ENCODE results near the gene AQP2.
A peak's percentile ranks its signal among the peaks of the same experiment; 100 is the strongest.

AQP2 gene, protein sequence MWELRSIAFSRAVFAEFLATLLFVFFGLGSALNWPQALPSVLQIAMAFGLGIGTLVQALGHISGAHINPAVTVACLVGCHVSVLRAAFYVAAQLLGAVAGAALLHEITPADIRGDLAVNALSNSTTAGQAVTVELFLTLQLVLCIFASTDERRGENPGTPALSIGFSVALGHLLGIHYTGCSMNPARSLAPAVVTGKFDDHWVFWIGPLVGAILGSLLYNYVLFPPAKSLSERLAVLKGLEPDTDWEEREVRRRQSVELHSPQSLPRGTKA

DNA sequence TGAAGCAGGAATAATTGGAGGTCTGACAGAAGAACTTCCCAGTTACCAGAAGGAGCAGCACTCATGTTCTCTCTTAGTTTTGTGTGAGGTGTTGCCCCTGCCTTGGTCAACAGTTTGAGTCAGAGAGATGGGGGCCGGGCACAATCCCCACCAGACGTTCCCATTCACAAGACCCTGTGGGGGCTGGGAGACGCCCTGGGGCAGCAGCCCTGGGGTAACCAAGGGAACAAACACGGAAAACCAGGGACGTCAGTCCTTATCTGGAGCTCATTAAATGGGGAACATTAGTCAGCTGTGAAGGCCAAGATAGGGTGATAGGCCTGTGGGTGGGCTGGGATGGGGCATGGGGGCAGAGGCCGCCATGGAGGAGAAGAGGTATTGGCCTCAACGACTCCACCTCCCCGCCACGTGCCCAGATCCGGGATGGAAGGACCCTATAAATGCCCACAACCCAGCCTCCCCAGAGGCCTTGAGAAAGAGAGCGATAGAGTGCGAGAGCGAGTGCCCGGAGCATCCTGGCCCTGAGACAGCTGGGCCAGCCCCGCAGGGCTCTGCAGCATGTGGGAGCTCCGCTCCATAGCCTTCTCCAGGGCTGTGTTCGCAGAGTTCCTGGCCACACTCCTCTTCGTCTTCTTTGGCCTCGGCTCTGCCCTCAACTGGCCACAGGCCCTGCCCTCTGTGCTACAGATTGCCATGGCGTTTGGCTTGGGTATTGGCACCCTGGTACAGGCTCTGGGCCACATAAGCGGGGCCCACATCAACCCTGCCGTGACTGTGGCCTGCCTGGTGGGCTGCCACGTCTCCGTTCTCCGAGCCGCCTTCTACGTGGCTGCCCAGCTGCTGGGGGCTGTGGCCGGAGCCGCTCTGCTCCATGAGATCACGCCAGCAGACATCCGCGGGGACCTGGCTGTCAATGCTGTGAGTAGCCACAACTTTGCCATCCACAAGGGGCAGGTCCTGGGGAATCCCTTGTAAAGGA, at the start of gene AQP2:
Gene AQP2, plus strand, starts transcription at position 465 of the 979 bp plus-strand sequence. Its CDS starts 94 bp downstream, at position 559.
- no peak for DNase-seq

DNA sequence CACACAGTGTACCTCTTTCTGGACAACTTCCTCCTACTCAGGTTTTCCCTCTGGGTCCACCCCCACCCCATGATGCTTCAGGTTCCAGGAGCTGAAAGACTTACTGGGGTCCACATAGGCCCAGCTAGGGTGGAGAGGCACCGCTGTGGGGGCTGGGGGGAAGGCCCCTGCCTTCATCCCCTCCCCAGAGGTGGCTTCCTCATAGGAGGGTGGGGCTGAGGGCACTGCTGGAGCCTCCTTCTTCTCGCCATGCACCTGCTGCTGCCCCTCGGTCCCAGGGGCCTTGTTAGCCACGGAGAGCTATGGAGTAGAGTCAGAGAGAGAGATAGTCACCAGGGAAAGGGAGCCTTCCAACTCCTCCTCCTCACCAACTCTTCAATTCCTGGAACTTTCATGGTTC, 49.5 kb upstream of the AQP2 start:
- no peak for DNase-seq

DNA sequence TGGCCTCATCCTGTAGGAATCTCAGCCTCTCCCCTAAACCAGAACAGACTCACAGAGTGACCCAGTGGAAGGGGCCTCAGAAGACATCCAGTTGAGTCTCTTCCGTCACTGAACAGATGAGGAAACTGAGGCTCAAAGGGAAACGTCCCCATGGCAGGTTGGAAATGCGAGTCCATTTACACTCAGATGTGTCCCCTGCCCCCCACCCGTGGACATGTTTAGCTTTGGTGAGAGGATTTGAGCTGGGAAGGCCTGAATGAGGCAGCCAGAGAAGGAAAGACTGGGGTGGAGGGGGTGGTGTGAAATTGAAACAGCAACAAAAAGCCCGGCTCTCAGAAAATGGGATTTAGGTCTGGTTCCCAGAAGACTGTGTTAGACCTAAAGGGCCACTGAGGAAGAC, 48.6 kb upstream of the AQP2 start:
- no peak for DNase-seq

DNA sequence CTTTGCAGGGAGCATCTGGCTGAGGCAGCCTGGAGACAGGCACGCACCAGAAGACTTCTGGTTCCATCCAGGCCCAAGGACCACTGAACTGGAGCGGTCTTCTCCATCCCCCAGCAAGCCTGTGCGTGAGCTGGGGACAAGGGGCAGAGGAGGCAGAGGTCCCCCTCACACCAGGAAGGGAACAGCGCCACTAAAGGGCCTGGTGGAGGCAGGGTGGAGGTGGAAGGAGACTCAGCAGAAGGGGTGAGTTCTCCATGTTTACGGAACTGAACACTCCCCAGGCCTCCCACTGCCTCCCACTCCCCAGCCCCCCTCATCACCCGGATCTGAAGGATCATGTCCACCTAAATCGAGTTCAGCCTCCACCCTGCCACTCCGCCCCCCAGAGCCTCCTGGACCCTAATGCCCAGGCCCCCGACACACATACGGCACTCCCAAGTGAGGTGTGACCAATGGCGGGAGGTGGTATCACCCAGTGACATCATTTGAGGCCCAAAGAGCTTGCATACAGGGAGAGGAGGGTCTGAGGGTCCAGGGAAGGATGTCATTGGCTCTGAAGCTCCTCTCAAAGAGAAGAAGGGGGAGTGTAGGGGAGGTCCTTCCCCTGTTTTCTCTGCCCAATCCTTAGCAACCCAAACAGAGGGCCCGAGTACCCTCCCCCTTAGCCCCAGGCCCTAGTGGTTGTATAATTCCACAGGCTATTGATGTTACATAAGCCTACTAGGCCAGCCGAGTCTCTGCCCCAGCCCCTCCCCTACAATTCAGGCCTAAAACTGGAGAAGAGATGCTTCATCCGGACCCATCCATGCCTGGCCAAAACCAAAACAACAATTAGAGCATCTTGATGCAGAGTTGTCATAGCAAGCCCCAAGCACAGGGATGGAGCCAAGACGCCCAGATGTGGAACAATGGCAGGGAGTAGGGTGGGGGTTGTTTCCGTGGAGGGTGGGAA, 47.9 kb upstream of the AQP2 start:
- no peak for DNase-seq

DNA sequence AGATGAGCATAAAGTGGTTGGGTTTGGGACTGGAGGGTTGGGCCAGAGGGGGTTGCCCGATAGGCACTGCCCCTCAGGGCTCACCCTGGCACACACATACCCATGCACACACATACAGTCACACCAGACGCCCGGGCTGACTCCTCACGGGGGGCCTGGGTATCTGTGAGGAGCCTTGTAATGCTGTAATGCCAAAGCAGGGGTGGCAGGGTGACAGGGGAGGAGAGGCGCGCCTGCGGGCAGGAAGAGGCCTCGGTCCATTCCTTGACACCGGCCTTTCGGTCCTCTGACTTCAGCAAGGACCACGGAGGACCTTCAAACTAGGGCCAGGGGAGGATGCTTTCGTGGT, 47.2 kb upstream of the AQP2 start:
- no peak for DNase-seq

DNA sequence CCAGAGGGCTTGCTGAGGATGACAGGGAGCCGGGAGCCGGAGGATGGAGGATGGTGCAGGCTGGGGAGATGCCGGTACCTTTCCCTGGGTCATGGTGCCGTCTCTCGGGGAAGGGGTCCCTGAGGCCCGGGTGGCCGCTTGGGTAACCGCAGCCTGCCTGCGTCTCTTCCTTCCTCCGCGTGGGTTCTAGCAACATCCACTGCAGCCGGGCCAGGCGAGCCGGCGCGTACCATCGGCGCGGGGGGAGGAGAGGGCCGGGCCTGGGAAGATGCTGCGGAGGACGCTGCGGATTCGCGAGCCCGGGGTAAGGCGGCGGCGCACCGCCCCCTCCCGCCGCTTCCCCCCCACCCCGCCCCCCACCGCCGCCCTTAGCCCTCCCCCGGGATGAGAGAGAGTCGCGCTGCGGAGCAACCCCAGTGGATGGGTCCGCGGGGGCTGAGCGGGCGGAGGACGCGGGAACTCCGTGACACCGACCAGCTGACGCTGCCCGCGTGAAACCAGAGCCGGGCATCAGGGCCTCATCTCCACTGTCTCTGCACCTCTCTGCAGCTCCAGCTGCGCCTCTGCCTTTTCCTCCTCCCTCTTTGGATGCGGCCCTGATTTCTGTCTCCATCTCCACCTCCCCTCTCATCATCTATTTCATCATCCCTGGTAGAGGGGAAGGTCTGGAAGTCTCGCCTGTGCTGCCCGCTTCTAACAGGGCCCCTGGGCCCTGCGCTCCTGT, 46.7 kb upstream of the AQP2 start, which contains the start of gene FAIM2:
Gene FAIM2, minus strand, starts transcription at position 201 of the 724 bp plus-strand sequence. Its CDS starts 108 bp downstream, at position 93.
- peak; percentile 38 for DNase-seq

DNA sequence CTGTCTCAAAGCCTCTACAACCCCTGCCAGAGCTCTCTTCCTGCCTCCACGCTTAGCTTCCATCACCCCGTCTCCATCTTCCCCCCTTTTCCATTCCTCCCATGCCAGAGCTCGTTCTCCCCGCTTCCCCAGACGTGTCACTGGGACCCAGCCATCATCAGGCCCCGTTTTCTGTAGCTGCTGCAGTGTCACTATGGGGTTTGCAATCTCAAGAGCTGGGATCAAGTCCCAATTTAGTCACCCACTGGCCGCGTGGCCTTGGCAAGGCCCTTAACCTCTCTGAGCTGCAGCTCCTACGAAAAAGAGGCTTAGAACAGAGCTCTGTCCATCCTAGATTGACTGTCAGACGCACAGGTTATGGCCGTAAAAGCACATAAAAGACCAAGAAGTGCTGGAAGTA, 45.9 kb upstream of the AQP2 start:
- DNase-seq = no peak

DNA sequence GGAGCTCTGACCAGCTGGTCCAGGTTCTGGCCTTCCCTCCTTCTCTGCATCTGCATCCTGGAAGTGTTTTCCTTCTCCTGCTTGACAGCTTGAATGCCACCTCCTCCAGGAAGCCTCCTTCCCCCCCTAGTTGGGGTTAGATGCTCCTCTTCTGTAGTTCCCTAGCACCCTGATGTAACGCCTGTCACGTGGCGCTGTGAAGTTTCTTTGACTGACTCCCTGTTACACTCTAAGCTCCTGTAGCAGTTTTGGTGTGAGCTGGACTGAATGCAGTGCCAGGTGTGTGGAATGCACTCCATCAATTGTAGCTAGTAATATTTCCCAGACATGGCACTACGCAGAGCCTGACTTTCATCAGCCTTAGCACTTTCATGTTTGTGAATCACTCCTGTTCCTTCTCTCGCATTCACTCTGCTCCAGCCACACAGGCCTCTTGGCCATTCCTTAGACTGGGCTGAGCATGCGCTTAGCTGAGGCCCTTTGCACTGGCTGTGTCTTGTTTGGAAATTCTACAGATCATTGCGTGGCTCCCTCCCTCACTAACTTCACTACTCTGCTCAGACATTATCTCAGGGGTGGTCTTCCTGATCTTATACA, 44.7 kb upstream of the AQP2 start:
- DNase-seq = no peak

DNA sequence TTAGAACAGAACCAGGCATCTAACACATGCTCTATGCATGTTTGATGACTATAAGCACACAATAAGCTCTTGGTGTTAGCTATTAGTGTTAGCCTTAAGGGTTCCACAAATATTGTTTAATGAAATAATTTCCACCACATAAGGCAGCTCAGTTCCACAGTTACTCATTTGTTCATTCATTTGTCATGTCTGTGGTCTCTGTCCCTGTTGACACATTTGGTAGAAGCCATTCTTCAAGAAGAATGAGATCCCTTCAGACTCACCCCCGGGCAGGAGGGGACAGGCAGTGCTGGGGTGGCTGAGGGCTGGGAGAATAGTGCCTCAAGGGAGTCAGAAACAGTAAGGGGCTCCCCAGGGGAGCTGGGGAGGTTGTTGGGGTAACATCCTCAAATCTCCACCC, 43.2 kb upstream of the AQP2 start:
- DNase-seq = no peak

DNA sequence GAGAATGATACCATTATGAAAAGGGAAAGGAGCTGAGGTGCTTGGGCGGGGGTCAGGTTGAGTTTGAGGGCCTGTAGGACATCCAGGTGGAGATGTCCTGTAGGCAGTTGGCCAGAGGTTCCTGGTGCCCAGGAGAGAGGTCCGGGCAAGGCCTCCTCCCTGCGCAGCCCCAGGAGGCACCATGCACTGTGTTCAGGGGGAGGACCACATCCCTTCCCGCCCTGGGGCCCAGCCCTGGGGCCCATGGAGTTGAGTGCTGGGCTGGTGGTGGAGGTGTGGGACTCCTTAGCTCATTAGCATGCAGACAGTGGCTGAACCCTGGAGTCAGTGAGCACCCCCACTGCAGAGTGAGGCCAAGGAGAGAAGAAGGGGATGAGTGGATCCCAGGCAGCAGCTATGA, 41.2 kb upstream of the AQP2 start:
- no peak for DNase-seq

DNA sequence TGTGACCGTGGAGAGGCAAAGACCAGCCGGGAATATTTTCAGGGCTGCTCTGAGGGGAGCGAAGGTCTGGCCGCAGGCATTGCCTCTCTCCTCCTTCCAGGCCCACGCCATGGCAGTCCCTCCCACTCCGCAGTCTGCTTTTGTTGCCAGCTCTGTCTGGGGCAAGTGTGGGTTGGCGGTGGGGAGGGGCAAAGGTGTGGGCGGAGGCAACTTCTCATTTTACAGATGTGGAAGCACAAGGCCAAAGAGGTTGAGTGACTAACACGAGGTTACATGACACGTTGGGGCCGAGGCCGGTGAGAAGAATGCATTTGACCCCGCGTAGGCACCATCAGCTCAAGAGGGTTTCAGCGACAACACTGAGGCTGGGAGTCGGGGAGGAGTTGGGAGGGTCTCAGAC, 40.7 kb upstream of the AQP2 start:
- peak; percentile 71 for DNase-seq

DNA sequence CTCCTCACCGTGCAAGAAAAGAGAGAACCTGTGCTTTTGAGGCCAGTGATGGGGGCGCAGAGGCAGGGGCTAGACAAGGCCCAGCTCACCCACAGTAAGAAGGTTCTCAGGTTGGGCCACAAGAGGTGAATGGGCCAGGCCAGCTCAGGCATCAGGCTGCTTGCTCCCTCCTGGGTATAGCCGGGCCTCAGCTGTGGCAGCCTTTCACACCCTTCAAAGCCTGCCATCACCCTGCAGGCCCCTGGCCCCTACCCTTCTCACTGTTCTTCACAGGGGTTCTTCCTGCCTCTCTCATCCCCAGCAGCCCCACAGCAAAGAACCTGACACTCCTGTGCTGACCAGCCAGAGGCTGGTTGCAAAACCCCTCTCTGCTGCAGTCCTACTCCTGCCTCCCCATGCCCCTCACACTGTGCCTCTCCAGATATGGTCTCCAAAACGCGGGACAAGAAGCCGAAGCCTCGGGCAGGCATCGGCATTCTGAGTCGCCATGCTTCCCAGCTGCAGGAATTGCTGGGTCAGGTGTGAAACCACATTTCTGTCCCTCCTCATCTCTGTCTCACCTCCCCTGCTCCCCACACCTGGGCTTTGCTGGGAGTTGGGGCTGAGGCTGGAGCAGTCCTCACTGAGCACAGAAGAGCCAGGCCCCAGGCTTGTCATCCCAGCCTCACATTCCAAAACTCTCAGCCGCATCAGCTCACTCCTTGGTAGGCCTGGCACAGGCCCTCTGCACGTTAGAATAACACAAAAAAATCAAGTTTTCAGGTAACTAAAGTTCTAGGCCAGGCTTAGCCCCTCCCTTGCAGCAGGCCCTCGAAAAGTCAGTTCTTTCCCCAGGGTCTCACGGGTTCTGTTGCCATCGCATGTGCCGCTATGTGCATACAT, 40.0 kb upstream of the AQP2 start:
- DNase-seq = no peak

DNA sequence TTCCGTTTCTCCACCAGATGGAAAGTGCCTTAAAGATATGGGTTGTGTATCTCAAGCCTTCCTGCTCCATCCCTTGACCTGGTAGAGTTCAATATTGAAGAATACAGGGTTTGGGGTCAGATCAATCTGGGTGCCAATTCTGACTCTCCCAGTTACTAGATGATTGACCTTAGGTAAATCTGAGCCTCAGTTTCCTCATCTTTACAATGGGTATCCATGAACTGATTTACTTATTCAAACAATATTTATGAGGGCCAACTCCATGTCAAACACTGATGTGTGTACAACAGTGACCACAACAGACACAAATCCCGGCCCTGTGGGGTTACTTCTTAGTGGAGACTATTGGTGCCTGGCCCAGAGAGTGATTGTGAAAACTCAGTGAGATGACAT, 39.3 kb upstream of the AQP2 start:
- DNase-seq = no peak

DNA sequence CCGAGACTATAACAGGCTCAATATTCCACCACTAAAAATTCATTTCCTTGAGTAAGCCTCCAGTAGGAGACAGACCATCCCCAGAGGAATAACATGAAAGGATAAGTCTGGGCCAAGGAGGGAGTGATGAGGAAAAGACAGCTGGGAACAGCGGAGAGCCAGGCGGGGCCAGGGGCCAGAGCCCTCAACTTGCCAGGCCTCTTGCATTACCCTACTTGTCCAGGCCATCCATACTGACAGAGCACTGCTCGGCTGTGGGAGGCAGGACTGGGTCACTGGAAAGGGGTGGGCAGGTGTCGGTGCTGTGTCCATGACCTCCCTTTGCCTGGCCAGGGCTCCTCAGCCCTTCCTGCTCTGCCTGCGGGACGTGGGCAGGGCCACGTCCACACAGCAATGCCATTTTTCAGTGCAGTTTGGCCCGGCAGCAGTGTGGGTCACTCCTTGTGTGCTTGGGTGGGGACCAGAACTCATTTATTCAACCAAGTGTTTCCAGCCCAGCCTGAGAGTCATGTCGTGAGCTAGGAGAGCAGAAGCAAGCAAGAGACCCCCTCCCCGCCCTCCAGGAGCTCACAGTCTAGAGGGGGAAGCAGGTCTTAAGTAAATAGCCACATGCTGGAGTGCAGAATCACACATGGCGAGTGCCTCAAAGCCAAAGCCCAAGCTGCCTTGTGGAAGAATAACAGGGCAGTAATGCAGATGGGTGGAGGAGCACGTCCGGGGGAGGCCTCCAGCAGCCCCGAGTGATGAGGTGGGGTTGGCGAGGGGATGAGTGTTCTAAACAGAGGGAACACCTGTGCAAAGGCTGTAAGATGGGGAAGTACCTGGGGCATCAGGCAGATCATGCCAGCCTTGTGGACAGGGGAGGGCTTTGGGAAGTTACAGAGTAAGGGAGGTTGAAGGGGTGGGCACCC, 37.9 kb upstream of the AQP2 start:
- DNase-seq = no peak

DNA sequence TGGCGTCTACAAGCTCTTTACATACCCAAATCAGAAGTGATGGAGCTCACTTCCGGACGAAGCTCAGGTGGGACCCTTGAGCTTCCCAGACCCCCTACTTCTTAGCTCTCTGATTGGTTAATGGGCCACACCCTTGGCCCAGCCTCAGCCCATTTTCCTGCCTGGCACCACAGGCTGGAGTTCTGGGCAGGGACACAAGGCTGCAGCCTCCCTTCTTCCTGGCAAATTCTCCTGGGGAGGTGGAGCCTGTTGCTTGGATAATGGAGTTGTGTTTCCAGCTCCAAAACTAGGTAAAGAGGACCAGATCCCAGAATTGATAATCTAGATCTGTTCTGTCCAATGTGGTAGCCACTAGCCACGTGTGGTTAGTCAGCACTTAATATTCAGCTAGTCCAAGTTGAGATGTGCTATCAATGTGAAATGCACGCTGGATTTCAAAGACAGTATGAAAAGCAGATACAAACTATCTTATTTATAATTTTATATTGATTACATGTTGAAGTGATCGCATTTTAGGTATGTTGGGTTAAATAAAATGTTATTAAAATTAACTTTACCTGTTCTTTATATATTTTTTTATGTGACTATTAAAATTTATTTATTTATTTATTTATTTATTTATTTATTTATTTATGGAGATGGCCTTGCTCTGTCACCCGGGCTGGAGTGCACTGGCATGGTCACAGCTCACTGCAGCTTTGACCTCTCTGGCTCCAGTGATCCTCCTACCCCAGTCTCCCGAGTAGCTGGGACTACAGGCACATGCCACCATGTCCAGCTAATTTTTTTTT, 34.2 kb upstream of the AQP2 start:
- DNase-seq = no peak

DNA sequence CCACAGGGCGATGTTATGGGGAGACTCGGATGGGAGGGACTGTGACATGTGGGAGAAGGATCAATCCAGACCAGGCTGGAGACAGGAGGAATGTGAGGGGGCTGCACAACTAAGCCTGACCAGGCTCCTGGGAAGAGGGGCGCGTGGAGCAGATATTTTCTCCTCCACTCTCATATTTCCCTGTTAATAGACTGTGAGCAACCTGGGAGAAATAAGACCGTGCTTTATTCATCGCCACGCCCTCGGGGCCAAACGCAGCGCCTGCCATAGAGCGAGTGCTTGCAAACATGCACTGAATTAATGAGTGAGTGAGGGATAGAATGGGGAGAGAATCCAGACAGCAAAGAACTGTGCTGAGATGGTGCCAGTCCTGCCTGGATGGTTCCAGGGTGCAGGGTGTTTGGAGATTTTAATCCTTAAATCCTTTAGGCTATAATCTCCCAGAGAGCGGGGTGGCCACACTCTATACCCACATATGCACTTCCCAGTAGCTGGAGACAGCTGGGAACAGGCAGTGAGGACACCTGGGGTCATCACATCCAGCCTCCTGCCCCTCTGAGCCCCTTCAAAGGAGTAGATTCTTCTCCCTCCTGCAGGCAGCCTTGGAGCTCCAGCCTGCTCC, 33.3 kb upstream of the AQP2 start:
- no peak for DNase-seq

DNA sequence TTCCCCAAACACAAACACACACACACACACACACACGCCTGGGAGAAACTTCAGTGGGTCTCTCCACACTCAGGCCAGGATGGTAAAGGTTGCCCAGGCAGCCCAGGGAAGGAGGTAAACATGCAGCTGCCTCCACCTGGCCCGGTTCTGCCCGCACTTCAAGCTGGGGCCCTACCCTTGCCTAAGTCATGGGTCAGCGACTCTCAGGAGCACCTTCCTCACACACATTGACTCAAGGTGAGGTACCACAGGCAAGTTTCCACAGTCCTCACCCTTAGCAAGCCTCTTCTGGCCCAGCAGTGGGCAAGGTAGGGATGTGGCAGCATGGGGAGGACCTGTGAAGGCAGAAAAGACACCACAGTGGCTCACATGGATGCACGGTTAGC, 32.8 kb upstream of the AQP2 start:
- DNase-seq = no peak

DNA sequence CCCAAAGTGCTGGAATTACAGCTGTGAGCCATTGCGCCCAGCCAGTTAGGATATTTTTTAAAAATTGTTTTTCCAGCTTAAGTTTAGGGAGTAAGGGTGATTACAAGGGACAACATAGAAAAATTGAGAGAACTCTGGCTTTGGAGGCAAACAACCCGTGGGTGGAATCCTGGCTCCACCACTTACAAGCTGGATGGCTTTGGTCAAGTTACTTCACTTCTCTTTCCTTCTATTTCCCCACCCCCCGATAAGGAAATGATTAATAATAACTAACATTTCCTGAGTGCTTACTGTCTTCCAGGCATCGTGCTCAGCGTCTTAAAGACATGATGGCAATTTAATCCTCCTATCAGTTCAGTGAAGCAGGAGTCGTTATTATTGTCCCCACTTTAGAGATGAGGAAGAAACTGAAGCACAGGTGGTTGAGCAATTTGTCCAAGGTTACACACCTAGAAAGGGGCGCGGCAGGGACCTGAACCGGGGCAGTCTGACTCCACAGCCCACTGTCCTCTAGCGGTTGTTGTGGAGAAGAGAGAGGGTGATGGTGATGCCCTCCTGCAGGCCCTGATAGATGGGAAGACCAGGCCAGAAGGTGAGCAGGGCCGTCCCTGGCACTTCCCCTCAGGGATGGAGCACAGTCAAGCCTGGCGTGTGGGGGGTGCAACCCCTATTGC, 30.2 kb upstream of the AQP2 start:
- no peak for DNase-seq

All from NCI-H2029 (cell line).